ENCODE measurements around the gene PLXNA4.

Gene PLXNA4

DNA sequence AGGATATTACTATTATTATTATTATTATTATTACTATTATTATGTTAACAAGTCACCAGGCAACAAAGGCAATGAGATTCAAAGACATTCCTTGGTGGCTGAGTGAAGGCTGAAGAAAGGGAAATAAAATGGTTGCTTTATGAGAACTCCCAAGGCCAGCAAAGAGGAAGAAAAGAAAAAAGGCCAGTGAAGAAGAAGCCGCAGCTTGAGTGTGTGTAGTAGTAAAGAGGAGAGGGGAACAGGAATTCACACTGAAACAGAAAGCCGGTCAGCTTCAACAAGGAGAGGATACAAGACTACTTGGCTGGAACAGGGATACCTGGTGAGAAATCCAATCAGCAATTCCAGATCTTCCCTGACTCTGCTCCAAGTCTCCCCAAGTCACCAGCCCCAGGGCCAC is 42.4 kb downstream of the PLXNA4 start:
- no peak for DNase-seq (ENCODE audit: low spot score)
- in situ Hi-C loops (cut with MboI; ENCODE audit: low sequenced_read_pairs, unreplicated experiment) = no loop called here
- no peak for TF ChIP-seq CTCF (IDR thresholded peaks at IDR 0.05; ENCODE audit: borderline replicate concordance, control extremely low read depth, extremely low read depth, insufficient read depth, missing control alignments)

DNA sequence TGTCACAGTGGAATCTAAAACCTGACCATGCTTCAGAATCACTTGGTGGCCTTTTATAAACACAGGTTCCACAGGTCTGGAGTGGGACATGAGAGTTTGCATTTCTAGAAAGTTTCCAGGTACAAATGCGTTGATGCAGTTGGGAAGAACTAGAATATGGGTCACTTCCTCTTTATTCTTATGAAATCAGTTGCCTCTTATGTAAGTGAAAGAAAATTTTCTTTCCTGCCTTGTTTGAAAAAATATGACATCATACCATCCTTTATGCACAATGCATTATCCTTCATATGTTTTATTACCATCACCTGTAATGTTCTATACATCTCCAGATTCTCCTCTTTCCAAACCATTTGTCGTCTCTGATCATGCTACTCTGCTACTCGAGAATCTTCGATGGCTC is 44.0 kb downstream of the PLXNA4 start:
- no peak for DNase-seq (ENCODE audit: low spot score)
- TF ChIP-seq CTCF (IDR thresholded peaks at IDR 0.05; ENCODE audit: borderline replicate concordance, control extremely low read depth, extremely low read depth, insufficient read depth, missing control alignments) = no peak
- in situ Hi-C loops (cut with MboI; ENCODE audit: low sequenced_read_pairs, unreplicated experiment) = no loop called here

DNA sequence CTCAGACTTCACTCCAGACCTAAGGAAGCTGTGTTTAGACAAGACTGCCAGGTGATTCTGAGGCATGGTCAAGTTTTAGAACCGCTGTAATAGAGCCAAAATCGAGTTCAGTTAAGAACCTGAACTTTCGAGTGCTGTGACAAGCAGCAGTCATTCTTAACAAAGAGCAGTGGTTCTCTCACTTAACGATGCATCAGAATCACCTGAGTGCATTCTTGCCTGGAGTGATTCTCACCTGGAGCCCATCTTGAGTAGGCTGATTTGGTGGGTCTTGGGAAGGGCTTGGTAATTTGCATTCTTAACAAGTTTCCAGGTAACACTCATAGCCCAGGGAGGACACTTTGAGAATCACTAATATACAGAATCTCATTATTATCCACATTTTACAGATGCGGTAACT is 44.7 kb downstream of the PLXNA4 start:
- TF ChIP-seq CTCF (IDR thresholded peaks at IDR 0.05; ENCODE audit: borderline replicate concordance, control extremely low read depth, extremely low read depth, insufficient read depth, missing control alignments) = no peak
- in situ Hi-C loops (cut with MboI; ENCODE audit: low sequenced_read_pairs, unreplicated experiment) = no loop called here
- no peak for DNase-seq (ENCODE audit: low spot score)

- no peak for DNase-seq (ENCODE audit: low spot score)
- no peak for TF ChIP-seq CTCF (IDR thresholded peaks at IDR 0.05; ENCODE audit: borderline replicate concordance, control extremely low read depth, extremely low read depth, insufficient read depth, missing control alignments)
- in situ Hi-C loops (cut with MboI; ENCODE audit: low sequenced_read_pairs, unreplicated experiment) = no loop called here
Observed at GRCh38 chr7:132528695-132529094, 47.6 kb downstream of the PLXNA4 start.

- in situ Hi-C loops (cut with MboI; ENCODE audit: low sequenced_read_pairs, unreplicated experiment) = no loop called here
- no peak for DNase-seq (ENCODE audit: low spot score)
- TF ChIP-seq CTCF (IDR thresholded peaks at IDR 0.05; ENCODE audit: borderline replicate concordance, control extremely low read depth, extremely low read depth, insufficient read depth, missing control alignments) = no peak
Observed at GRCh38 chr7:132527467-132528410, 48.5 kb downstream of the PLXNA4 start.

DNA sequence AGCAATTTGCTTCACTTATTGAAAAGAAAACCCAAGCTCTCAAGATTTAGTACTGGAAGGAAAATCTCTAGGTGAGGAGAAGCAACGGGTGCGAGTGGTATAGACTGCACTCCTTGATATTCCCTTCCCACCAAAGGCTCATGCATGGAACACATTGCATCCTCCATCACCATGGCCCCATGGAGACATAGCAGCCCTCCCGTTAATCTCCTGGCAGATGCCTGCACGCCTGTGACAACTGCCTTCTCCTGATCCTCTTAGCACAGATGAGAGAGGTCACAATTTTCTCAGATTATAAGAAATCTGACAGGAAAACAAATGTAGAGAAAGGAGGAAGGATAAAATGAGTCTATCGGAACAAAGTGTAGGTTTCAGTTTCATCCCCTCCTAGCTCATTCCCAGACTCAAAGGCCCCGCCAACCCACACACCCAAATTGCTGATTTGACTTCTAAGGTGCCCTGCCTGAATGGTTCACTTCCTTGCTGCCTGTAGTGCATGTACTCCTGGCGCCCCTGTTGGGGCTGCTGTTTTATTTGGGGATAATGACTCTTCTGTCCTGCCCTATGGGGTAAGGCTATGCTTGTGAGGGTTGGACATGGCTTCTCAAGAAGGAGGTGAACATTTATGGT is 50.0 kb downstream of the PLXNA4 start:
- in situ Hi-C loops (cut with MboI; ENCODE audit: low sequenced_read_pairs, unreplicated experiment) = no loop called here
- TF ChIP-seq CTCF (IDR thresholded peaks at IDR 0.05; ENCODE audit: borderline replicate concordance, control extremely low read depth, extremely low read depth, insufficient read depth, missing control alignments) = no peak
- DNase-seq (ENCODE audit: low spot score) = no peak

Data from GM13976 (cell line).